ENCODE measurements around the gene MRPL43.

MRPL43 gene

GRCh38 chr10:101027106-101027720 lies 39.9 kb upstream of the MRPL43 start:
- no peak overlapping the region for H3K27ac ChIP-seq
- no peak for TF ChIP-seq ZFX (IDR thresholded peaks at IDR 0.05; ENCODE audit: borderline replicate concordance)
- TF ChIP-seq CTCF (IDR thresholded peaks at IDR 0.05), result no peak

GRCh38 chr10:101022967-101023705 lies 35.8 kb upstream of the MRPL43 start:
- TF ChIP-seq ZFX (IDR thresholded peaks at IDR 0.05; ENCODE audit: borderline replicate concordance) (no peak), CTCF (IDR thresholded peaks at IDR 0.05) (no peak)
- H3K27ac ChIP-seq, result no peak overlapping the region

GRCh38 chr10:101021692-101022251 lies 34.5 kb upstream of the MRPL43 start:
- H3K27ac ChIP-seq, result no peak overlapping the region
- TF ChIP-seq ZFX (IDR thresholded peaks at IDR 0.05; ENCODE audit: borderline replicate concordance) (no peak), CTCF (IDR thresholded peaks at IDR 0.05) (no peak)

GRCh38 chr10:101021239-101021638 lies 33.9 kb upstream of the MRPL43 start:
- TF ChIP-seq ZFX (IDR thresholded peaks at IDR 0.05; ENCODE audit: borderline replicate concordance) (no peak), CTCF (IDR thresholded peaks at IDR 0.05) (no peak)
- no peak overlapping the region for H3K27ac ChIP-seq

- H3K27ac ChIP-seq, result no peak overlapping the region
- TF ChIP-seq ZFX (IDR thresholded peaks at IDR 0.05; ENCODE audit: borderline replicate concordance), result no peak
- TF ChIP-seq CTCF (IDR thresholded peaks at IDR 0.05), result no peak
Measured at GRCh38 chr10:101020427-101021075, 33.3 kb upstream of the MRPL43 start.

GRCh38 chr10:101019440-101019703 lies 32.1 kb upstream of the MRPL43 start:
- TF ChIP-seq CTCF (IDR thresholded peaks at IDR 0.05) (no peak), ZFX (IDR thresholded peaks at IDR 0.05; ENCODE audit: borderline replicate concordance) (no peak)
- no peak overlapping the region for H3K27ac ChIP-seq
